Omental fat pad (tissue), 4 donors: ENCODE data around the gene NUCB2. TPM values are rescaled to one million over a fixed set of nuclear protein-coding genes. Genes with fewer than 3 reads are reported as not detected.
A peak's percentile ranks its signal among the peaks of the same experiment; 100 is the strongest.

Experiments
- ATAC-seq: fragments of 150-250 bp; one replicate; pipeline ENCODE4 v1.9.1; 2016; ENCODE audit warnings: mild to moderate bottlenecking, moderate library complexity; ENCODE audit not compliant: low FRiP score
- DNase-seq: peaks from one replicate; pipeline ENCODE4 v3.0.0-alpha.2; 2019; ENCODE audit warnings: low spot score
- CTCF ChIP-seq, 3 donors: fragments of 450-650 bp; IDR thresholded peaks; one replicate each; pipeline ENCODE4 v1.5.1; 2016 to 2017; ENCODE audit warnings: antibody characterized with exemption in 3 of 3, mild to moderate bottlenecking in 3 of 3, moderate library complexity in 2 of 3
- total RNA-seq, 4 donors: library from RNA; depleted of rRNA; stranded (reverse); fragments of >200 nt; gene quantifications; one replicate each; pipeline ENCODE4 v1.1.0, GENCODE V29; 2016

NUCB2 gene
- total RNA-seq, 4 donors from 2014 or later = 31.9 to 54.7 (median 41.8) TPM

GRCh38 chr11:17351510-17352176, 75.1 kb downstream of the NUCB2 start, which contains the start of gene NCR3LG1:
Gene NCR3LG1 (plus strand): TSS chr11:17351800. CDS start chr11:17351970, 170 bp downstream.
- ATAC-seq = peak; percentile 87
- DNase-seq = peak; percentile 46
- TF ChIP-seq CTCF (IDR thresholded peaks at IDR 0.05) = no peak

GRCh38 chr11:17352950-17353820, 76.6 kb downstream of the NUCB2 start:
- ATAC-seq (peak; percentile 67), DNase-seq (peak; percentile 46)
- TF ChIP-seq CTCF (IDR thresholded peaks at IDR 0.05) = no peak

- ATAC-seq = no peak
- no peak for TF ChIP-seq CTCF (IDR thresholded peaks at IDR 0.05)
- DNase-seq = no peak
These were observed 77.5 kb downstream of the NUCB2 start for GRCh38 chr11:17353821-17354600.

GRCh38 chr11:17354601-17354991, 78.1 kb downstream of the NUCB2 start:
- ATAC-seq (no peak), DNase-seq (peak; percentile 27)
- TF ChIP-seq CTCF (IDR thresholded peaks at IDR 0.05) = no peak

GRCh38 chr11:17366495-17366894, 90.0 kb downstream of the NUCB2 start:
- no peak for DNase-seq
- no peak for TF ChIP-seq CTCF (IDR thresholded peaks at IDR 0.05)
- no peak for ATAC-seq

GRCh38 chr11:17368551-17368950, 92.0 kb downstream of the NUCB2 start:
- ATAC-seq (no peak), DNase-seq (no peak)
- TF ChIP-seq CTCF (IDR thresholded peaks at IDR 0.05) = no peak
